CD1c-positive myeloid dendritic cell (primary cell): Measurements from ENCODE around the gene MFN1.

ENCODE experiments used
- DNase-seq: peaks from one replicate; pipeline ENCODE4 v3.0.0-alpha.2; 2016; ENCODE audit errors: extremely low spot score

Gene MFN1

GRCh38 chr3:179430277-179430870 is 82.9 kb downstream of the MFN1 start:
- no peak for DNase-seq

- peak; percentile 83 for DNase-seq
Observed at GRCh38 chr3:179432021-179432420, 84.5 kb downstream of the MFN1 start.

- peak; percentile 30 for DNase-seq
Observed at GRCh38 chr3:179432451-179432850, 84.9 kb downstream of the MFN1 start.

- peak; percentile 61 for DNase-seq
Observed at GRCh38 chr3:179436517-179436916, 89.0 kb downstream of the MFN1 start.

GRCh38 chr3:179438841-179439240 is 91.3 kb downstream of the MFN1 start:
- DNase-seq, result peak; percentile 29
